DOHH2 (cell line): ENCODE results near the gene NPFFR1.

ENCODE experiments used
- CTCF ChIP-seq: fragments of 200-600 bp; sonication (generic); IDR thresholded peaks from one replicate; pipeline ENCODE4 v1.5.1; 2014; ENCODE audit warnings: antibody characterized with exemption, mild to moderate bottlenecking, low read depth, low read length; ENCODE audit not compliant: poor library complexity, severe bottlenecking
- EZH2phosphoT487 ChIP-seq: fragments of 200-600 bp; sonication (generic); IDR thresholded peaks from 2 replicates; pipeline ENCODE4 v1.6.1; 2017; ENCODE audit warnings: borderline replicate concordance, mild to moderate bottlenecking, antibody characterized with exemption, low read length, moderate library complexity, mixed read lengths

DNA sequence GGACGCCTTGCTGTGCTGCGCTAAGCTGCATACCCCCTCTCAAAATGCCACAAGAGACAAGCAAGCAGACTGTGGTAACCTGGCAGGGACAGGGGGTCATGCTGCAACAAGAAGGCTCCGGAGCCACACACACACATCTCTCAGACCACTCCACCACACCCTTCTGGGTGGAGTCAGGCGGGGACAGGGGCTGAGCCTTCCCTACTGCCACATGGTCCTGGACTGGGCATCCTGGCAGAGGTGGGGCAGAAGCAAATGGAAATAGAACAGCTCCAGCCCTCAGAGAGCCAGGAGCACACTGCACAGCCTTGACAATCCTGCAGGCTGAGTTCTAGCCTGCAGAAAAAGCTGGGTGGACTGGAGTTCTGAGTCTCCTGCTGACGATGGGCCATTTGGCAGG lies 28.4 kb upstream of the NPFFR1 start:
- TF ChIP-seq CTCF, result no peak
- TF ChIP-seq EZH2phosphoT487, result no peak
